ENCODE data around the gene HSPA1L.
"Not testable (repeated sequence)": the region's sequence is repeated elsewhere in the genome, so short reads cannot be mapped to it uniquely, and the experiment has no call there.

Gene HSPA1L

DNA sequence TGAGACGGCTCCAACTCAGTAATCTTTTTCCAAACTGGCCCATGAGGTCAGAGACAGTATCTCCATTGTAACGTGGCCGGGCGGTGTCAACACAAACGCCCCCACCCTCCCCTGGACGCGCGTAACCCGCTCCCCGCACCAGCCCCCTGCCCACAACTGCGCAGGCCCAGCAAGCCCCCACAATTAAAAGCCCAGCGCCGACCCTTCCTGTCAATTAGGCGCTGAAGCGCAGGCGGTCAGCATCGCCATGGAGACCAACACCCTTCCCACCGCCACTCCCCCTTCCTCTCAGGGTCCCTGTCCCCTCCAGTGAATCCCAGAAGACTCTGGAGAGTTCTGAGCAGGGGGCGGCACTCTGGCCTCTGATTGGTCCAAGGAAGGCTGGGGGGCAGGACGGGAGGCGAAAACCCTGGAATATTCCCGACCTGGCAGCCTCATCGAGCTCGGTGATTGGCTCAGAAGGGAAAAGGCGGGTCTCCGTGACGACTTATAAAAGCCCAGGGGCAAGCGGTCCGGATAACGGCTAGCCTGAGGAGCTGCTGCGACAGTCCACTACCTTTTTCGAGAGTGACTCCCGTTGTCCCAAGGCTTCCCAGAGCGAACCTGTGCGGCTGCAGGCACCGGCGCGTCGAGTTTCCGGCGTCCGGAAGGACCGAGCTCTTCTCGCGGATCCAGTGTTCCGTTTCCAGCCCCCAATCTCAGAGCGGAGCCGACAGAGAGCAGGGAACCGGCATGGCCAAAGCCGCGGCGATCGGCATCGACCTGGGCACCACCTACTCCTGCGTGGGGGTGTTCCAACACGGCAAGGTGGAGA, at the start of gene HSPA1L, which contains the start of gene HSPA1A:
Gene HSPA1L, minus strand, starts transcription at position 259 of the 814 bp plus-strand sequence. CDS start 3,311 bp downstream, outside the sequence.
Gene HSPA1A, plus strand, starts transcription at position 519 of the 814 bp plus-strand sequence. Its CDS starts 214 bp downstream, at position 733.
- peak; percentile 98 for DNase-seq

DNA sequence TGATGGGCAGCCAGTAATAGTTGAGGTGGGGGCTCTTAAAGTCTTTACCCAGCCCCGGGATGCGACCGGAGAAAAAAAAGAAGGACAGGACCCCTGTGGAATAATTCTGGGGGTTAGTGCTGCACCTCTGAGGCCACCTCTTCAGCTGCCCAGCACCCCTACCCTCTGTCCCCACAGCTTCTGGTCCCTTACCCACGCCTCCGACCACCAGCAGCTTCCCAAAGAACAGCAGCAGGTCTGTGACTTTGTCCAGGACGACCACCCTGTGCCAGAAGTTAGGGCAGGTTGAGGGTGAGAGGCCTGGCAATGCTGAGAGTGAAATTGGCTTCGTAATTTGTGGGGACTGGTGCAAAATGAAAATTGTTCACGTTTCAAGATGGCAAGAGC, 49.7 kb upstream of the HSPA1L start:
- DNase-seq: no peak

DNA sequence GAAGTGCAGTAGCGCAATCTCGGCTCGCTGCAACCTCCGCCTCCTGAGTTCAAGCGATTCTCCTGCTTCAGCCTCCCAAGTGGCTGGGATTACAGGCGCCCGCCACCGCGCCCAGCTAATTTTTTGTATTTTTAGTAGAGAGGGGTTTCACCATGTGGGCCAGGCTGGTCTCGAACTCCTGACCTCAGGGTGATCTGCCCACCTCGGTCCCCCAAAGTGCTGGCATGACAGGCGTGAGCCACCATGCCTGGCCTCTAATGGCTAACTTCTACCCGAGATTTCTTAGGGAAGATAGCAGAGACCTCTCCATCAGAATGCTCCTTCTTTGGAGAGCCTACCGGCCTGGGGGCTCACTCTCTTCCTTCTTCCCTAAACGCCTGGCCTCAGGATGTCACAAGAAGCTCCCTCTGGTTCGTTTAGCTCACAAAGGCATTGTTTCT, 49.1 kb upstream of the HSPA1L start:
- DNase-seq: not testable (repeated sequence)

DNA sequence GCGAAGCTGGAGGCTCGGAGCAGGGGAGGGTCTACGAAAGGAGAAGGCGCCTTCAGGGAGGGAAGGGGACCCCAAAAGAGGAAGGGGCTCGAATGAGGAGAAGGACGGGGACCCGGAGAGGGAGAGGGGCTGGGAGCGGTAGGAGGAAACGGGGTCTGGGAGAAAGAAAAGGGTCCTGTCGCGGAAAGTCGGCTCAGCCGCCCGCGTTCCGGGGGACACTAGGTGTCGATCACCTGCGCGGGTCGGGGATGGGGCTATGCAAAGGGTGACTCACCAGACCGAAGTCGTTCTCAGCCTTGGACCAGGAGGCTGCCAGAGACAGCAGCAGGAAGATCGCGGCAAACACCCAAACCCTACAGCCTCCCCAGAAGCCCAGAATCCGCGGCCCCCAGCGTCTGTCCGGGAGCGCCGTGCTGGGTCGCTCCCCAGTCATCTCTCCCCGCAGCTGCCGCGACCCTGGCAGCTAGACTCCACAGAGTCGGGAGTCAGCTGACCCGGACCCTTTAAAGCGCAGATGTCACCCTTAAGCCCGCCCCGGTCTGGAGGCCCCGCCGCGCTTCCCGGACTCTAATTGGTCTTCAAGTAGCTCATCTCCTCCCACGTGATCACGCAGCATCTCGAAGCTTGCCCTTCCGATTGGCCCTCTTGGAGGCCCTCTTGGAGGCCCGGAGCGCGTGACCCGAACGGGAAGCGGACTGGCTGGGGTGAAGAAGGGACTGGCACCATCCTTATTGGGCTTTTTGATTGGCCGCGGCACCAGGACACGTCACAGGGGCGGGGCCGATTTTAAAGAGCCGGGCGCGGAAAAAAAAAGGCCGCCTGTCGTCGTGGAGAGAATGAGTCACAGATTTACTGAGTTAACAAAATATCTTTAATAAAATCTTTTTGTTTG, 47.5 kb upstream of the HSPA1L start, which contains the start of gene NEU1:
Gene NEU1, minus strand, starts transcription at position 478 of the 892 bp plus-strand sequence. Its CDS starts 45 bp downstream, at position 433.
- DNase-seq: peak; percentile 100

DNA sequence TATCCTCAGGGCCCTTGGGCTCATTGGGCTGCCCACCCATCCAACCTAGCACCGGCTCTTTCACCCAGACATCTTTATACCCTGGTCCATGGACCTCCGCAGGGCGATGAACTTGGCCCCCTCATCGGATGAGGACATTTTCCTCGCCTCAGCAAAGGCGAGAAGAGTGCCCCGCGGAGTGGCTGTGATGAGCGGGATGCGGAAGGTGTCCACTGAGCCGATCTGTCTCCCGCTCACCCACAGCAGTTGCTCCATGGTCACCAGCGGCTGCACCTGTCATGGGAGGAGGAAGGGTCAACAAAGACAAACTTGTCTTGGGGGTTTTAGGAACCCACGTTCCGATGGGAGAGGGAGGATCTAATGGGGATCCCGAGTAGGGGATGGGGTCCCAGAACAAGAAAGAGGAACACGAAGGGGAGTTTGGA, 46.8 kb upstream of the HSPA1L start:
- DNase-seq: no peak

DNA sequence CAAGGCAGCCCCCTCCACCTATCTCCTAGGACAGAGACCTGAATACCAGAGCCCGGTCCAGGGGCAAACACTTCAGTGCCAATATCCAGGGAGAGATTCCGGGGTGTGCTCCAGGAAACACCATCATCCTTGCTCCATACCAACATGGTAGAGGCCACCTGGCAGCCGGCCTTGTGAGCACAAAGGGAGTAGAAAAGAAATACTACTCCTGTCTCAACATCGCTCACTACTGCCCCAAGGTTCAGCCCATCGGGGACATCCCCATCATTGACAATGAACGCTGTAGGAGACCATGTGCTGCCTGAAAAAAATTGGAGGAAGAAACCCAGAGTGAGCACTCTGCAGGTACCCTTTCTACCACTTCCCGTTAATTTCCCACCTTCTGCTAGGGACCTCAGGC, 46.1 kb upstream of the HSPA1L start:
- no peak for DNase-seq

DNA sequence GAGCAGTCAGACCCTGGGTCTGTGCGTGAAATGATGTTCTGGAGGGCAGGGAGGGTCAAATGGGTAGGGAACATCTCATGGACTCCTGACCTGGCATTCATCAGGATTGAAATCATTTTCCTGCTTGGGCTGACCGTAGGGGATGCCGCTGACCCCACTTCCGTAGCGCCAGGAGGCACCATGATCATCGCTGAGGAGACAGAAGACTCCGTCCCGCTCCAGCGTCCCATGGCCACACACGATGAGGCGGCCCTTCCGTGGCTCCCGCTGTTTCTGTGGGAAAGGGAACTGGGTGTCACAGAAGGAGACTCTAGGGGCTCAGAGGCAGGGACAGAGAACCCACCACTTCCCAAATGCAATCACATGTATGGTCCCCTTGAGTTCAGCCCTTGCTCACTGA, 45.3 kb upstream of the HSPA1L start:
- DNase-seq: no peak

DNA sequence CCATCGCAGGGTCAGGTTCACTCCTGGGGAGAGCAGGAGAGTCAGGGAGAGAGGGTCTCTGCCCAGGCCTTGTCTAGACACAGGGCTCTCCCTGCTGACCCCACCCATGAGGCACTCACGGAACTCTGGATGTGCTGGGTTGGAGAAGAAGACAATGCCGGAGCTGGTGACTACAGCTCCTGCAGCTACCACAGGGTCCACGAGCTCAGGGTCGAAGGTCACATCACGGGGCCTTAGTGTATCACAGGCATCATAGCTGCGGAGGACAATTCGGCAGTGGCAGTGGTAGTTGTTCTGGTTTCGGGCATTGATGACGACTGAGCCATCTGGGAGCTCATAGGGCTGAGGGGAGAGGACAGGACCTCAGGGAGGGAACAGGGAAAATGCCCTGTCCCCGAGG, 44.8 kb upstream of the HSPA1L start:
- no peak for DNase-seq

DNA sequence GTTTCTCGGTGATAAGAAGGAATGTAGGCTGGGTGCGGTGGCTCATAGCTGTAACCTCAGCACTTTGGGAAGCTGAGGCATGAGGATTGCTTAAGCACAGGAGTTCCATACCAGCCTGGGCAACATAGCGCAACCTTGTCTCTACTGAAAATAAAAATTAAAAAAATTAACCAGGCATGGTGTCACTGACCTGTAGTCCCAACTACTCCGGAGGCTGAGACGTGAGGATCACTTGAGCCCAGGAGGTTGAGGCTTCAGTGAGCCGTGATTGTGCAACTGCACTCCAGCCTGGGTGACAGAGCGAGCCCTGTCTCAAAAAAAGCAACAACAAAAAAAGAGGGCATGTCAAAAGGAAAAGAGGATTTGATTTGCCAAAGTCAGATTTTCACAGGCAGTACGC, 43.6 kb upstream of the HSPA1L start:
- DNase-seq: no peak

DNA sequence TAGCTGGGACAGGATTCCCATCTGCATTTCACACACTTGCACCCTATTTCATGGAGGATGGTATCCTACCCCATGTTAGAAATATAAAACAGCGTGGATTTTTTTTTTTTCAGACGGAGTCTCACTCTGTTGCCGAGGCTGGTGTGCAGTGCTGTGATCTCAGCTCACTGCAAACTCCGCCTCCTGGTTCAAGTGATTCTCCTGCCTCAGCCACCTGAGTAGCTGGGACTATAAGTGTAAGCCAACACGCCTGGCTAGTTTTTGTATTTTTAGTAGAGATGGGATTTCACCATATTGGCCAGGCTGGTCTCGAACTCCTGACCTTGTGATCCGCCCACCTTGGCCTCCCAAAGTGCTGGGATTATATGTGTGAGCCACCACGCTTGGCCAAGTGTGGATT, 42.7 kb upstream of the HSPA1L start:
- not testable (repeated sequence) for DNase-seq

DNA sequence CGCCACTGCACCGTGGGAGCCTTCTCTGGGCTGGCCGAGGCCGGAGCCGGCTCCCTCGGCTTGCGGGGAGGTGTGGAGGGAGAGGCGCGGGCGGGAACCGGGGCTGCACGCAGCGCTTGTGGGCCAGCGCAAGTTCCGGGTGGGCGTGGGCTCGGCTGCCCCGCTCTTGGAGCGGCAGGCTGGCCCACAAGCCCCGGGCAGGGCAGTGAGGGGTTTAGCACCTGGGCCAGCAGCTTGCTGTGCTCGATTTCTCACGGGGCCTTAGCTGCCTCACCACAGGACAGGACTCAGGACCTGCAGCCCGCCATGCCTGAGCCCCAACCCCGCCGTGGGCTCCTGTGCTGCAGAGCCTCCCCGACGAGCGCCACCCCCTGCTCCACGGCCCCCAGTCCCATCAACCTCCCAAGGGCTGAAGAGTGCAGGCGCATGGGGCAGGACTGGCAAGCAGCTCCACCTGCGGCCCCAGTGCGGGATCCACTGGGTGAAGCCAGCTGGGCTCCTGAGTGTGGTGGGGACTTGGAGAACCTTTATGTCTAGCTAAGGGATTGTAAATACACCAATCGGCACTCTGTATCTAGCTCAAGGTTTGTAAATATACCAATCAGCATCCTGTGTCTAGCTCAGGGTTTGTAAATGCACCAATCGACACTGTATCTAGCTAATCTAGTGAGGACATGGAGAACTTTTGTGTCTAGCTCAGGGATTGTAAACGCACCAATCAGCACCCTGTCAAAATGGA, 37.1 kb upstream of the HSPA1L start:
- not testable (repeated sequence) for DNase-seq

DNA sequence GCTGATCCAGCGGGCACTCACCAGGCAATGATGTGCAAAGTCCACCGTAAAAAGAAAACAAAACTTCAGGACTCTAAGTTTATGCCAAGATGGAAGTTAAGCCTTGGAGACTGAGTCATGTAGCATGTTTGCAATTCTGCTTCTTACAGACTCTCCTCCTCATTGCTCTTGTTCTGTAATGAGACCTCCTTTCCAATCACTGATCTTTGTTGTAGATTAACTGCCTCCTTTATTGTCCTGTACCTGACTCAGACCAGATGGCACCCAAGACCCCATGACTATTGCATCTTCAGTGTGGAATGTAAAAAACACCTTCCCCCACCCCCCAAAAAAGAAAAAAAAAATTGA, 36.4 kb upstream of the HSPA1L start:
- DNase-seq: no peak

DNA sequence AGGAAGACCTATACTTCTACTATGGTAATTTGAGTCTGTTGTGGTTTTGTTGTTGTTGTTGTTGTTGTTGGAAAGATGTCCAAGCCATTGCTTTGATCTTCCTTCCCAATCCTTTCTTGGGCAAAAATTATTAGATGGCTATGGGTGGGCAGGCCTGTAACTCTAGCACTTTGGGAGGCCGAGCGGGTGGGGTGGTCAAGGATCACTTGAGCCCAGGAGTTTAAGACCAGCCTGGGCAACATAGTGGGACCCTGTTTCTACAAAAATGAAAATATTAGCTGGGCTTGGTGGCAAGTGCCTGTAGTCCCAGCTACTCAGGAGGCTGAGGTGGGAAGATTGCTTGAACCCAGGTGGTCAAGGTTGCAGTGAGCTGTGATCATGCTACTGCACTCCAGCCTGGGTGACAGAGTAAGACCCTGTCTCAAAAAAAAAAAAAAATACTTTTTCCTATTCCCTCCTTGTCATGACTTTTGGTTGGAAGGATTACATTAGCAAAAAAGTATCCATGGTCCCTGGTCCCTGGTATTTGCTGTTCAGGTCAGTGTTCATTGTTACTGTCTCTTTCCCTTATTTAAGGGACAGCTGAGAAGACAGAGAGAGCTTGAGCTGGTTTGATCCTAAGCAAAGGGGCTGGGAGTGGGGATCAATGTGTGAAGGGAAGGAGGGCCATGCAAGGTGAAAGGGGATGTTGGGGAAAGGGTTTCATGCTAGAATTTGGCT, 35.8 kb upstream of the HSPA1L start:
- DNase-seq: no peak

DNA sequence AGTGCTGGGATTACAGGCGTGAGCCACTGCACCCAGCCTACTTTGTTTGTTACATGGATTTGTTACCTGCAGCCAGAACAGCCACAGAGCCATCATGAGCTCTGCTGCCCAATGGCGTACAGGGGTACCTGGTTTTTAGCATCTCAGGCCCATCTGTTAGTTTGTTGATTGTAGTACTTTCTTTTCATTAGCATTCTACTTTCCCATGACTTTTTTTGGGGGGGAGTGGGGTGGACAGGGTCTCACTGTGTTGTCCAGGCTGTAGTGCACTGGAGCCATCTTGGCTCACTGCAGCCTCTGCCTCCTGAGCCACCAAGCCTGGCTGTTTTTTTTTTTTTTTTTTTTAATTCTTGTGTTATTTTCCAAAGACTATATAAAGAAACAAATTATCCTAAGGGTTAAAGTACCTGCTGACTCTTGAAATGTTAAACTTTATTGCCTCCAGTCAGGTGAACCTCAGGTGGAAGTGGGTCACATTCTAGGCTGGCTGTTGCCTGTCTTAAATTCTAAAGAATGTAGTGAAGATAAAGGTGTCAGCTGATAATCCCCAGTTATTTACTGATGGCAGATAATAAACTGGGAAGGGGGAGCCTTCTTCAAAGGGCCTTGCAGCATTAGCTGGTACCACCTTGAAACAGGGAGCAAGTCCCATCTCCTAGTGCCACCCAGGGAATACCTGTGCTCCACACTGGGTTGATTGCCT, 32.3 kb upstream of the HSPA1L start:
- no peak for DNase-seq

DNA sequence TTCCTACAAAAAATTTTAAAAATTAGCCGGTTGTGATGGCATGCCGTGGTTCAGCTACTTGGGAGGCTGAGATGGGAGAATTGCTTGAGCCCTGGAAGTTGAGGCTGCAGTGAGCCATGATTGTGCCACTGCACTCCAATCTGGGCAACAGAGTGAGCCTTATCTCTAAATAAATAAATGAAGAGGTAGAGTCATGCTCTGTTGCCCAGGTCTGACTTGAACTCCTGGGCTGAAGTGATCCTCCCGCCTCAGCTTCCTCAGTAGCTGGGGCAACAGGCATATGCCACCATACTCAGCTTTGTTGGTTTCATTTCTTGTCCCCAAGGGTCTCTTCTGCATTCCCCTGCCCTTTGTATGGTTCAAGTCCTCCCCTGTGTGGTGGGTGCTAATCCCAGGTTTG, 29.4 kb upstream of the HSPA1L start:
- no peak for DNase-seq

DNA sequence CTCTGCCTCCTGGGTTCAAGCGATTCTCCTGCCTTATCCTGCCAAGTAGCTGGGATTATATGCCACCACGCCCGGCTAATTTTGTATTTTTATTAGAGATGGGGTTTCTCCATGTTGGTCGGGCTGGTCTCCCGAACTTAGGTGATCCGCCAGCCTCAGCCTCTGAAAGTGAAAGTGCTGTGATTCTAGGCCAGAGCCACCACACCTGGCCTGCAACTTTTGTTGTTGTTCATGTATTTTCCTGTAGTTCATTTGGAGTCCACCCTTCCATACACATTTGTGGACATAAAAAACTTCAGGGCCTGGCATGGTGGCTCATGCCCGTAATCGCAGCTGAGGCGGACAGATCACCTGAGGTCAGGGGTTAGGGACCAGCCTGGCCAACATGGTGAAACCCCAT, 27.0 kb upstream of the HSPA1L start:
- DNase-seq: no peak

DNA sequence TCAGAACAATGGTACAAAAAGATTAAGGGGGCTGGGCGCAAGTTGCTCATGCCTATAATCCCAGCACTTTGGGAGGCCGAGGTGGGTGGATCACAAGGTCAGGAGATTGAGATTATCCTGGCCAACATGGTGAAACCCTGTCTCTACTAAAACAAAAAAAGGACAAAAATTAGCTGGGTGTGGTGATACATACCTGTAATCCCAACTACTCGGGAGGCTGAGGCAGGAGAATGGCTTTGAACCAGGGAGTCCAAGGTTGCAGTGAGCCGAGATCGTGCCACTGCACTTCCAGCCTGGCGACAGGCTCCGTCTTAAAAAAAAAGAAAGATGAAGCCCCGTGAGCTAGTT, 24.7 kb upstream of the HSPA1L start:
- not testable (repeated sequence) for DNase-seq

DNA sequence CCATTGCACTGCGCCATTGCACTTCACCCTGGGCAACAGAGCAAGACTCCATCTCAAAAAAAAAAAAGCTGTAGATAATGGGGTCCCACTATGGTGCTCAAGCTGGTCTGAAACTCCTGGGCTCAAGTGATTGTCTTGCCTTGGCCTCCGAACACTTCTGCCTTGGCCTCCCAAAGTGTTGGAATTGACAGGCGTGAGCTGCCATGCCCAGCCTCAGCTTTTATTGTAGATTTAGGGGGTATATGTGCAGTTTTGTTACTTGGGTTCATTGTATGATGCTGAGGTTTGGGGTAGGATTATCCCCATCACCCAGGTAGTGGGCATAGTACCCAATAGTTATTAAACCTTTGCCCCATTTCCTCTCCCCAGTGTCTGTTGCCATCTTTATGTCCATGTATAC, 23.9 kb upstream of the HSPA1L start:
- DNase-seq: no peak

DNA sequence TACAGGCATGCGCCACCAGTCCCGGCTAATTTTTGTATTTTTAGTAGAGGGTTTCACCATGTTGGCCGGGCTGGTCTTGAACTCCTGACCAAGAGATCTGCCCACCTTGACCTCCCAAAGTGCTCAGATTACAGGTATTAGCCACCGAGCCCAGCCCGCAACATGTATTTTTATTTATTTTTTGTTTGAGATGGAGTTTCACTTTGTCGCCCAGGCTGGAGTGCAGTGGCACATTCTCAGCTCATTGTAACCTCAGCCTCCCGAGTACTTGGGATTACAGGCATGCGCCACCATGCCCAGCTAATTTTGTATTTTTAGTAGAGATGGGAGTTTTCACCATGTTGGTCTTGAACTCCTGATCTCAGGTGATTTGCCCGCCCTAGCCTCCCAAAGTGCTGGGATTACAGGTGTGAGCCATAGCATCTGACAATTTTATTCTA, 23.1 kb upstream of the HSPA1L start:
- not testable (repeated sequence) for DNase-seq

DNA sequence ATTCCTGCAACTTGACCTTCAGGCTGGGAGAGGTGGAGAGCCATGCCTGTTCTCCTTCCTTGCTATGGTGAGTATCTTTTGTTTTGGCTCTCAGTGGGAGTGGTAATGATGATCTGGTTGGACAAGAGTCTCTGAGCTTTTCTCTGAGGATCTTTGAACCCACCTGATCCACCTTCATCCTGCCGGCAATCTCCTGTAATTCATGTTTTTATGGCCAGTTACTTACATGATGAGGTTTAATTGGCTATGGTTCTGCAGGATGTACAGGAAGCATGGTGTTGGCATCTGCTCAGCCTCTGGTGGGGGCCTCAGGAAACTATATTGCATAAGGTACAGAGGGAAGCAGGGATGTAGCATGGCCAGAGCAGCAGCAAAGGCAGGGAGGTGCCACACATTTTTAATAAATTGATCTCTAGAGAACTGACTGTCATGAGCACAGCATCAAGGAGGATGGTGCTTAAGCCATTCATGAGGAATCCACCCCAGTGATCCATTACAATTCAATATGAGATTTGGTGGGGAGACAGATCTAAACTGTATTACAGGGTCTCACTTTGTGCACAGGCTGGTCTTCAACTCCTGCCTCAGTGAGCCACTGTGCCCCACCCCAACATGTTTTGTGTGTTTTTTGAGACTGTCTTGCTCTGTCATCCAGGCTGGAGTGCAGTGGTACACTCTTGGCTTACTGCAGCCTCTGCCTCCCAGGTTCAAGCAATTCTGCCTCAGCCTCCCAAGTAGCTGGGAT, 22.5 kb upstream of the HSPA1L start:
- DNase-seq: no peak

Data from fibroblast of skin of right quadriceps (primary cell).